GM18868 (cell line): ENCODE measurements around the gene TRIO.

Experiments
- ATAC-seq: cut with Tn5 transposase; IDR thresholded peaks from one replicate; pipeline ENCODE4 v1.9.1; 2021; ENCODE audit warnings: mild to moderate bottlenecking, moderate library complexity; ENCODE audit not compliant: unreplicated experiment

Gene TRIO

DNA sequence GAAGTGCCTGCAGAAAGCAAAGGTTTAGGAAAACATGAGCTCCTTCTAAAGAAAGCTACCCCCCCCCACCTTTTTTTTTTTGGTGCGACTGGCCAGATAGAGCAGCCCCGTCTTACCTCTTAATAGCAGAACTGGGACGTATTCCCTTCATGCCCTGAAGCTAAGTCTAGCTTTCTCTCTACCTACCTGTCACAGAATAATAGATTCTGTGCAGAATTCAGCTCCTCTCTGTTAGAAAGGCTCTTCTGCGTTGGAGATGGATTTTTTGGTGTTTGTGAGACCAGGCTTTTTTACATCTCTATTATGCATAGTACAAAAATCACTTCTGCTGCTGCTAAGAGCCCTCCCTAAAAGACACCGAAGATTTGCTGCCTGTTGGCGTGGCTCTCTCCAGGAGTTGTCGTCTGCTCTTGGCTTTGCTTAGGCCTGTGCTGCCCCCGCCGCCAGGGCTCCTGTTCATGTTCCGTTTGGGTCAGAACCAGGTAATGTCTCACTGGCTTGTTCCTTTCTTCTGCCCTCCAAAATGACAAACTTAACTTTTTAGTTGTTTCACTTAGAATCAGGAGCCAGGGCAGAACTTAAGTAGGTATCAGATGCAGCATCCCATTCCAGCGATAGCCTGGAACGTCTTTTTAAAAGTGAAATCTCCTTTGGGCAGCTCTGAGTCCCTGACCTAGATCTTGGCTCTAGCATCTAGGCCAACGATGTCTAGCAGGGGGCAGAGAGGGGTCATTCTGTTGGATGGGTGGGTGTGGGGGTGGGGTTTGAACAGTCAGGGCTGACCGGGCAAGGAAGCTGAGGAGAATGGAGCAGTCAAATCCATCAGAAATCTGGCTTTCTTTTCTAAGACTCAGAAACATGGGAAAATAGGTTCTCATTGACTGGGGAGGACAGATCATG is 2.5 kb downstream of the TRIO start:
- ATAC-seq = no peak

DNA sequence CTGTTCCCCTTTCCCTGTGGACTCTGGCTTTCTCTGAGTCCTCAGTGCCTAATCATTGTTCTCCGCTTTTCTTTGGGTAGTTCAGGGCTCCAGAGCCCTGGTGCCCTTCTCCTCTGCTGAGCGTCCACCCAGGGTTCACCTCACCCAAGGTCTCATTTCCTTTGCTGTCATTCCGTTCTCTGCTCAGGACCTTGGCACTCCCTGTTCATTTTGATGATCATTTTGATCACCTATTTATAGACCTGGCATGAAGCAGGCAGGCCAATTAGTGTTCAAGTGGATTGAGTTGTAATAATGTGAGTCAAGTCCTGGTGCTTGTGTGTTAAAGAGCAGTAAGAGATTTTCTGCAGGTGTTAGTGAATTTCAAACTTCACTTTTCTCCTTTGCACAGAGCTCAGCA is 3.6 kb downstream of the TRIO start:
- ATAC-seq = no peak

DNA sequence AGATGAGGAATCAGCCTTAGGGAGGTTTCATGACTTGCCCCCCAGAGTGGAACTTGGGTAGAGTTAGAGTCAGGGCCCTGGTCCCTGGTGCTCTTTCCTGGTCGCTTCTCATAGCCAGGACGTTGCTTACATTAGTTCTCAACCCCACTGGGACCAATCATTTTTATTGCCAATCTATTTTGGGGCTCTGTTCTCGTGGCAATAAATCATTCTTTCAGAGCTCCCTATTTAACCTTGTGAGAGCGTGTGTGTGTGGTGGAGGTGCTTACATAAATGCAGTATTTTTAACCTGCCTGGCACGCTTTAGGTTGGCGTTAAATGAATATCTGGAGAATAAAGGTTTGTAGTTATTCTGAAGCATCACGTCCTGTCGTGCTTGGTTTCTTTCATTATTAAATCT is 4.1 kb downstream of the TRIO start:
- ATAC-seq = no peak

DNA sequence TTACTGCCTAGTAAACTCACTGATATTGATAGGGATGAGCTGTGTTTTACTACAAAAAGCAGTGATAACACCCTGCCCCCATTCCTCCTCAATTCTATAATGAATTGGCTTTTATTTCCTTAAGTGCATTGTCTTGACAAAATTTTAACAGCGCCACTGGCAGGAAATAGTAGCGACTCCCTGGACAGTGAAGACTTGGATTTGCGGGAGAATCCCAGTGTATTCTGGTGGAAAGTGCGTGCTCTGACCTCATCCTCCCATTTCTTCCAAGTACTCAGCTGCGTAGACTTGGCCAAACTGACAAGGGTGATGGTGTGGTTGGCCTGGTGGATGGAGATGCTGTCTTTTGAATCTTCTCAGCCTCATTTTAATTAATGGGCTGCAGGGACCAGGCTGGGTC is 5.3 kb downstream of the TRIO start:
- ATAC-seq = no peak

DNA sequence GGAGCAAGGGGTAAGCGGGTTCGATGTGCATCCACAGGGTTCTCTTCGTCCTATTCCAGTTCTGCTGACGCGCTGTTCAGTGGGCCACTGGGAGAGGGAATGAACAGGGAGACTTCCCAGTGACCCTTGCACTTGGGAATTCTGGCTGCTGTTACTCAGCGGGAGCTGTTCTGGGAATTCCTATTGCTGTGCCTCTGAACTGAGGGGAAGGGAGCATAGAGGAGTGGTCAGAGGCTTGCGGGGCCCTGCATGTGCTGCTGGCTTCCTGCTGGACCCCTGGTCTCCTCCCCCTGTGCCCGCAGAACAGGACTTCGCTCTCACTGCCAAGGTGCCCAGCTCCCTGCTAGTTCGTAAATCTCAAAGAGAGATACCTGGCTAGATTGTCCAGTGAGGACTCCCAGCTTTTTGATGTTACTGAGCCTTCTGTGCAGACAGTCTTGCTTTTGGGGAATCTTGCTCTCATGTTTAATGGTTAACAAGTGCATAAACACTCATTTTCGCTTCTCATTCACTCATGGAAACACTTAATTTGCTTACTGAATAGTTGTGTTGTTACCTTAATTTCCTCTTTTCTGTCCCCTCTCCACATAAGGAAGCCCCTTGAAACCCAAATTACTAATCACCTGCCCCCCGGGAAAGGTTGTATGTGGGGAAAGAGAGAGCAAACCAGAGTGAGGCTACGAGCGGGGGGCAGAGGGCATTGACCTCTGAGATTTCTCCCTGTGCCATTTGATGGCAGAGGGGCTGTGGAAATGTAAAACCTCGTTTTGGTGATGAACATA is 5.9 kb downstream of the TRIO start:
- ATAC-seq = no peak

DNA sequence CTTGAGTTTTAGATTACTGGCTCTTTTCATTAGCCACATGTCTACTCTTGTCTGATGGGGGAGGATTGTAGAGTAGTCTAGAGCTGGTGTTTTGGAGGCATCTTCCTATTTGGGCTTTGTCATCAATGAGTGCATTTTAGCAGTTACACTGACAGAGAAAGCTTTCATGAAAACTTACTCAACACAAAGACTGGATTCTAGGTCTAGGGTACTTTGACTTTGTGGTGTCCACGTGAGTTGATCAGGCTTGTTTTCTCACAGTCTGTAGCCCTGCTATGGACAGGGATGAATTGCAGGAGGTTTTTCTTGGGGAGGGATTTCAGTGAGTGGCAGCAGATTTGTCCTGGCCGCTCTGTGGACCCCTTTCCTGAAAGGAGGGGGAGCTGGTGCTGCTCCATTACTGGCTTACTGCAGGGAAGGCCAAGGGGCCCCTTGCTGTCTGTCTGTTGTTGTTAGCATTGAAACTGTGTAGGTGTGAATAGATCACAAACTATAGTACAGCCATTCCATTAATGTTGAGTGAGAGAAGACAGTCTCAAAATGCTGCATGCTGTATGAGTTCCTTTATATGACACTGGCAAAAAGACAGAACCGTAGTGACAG is 6.6 kb downstream of the TRIO start:
- ATAC-seq = no peak

DNA sequence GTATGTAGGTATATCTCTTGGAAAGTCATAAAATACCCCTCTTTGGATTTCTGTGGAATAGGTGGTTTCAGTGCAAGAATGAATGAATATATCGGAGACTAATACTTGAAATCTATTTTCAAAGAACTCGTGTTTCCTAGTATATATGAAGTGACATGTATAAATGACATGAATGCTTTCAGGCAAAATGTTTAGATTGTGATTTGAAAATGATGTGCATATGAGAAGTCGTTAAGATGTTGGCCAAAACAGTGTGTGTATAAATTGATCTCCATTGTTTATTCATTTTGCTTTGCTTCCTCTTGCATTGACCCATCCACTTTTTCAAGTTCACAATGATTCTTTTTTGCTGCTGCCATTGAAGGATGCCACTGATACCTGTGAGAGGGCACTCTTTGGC is 8.3 kb downstream of the TRIO start:
- ATAC-seq = no peak

DNA sequence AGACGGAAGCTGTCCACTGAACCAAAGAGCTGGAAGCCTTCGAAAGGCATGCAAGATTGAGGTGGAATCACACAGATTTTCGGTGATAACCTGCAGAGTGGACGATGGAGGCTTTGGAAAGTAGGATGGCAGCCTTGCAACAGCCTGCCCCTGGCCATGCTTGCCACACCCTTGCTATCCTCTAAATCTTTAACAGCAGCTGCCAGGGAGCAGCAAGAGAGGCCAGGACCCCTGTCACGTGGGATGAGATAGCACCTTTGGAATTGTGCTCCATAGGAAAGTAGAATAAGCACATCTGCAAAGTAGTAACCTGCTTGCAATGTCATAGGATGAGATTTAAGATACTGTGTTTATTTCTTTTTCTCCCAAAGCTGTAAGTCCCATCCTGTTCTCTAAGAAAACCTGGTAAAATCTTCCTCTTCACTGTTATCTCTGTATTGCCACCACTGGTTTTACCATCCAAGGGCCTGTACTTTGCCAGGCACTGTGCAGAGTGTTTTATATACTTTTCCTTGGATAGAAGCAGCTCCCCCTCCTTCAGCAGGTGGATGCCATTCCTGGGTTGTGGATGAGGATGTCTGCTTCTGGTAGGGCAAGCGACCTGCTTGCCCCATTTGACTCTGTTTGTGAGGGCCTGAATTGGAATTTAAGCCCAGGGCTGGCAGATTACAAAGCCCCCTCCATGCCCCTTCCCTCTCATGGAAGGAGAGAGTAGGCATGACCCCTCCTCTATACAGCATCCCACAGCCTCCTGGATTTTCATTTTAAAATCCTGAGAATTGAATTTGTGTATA is 10.1 kb downstream of the TRIO start:
- no peak for ATAC-seq

DNA sequence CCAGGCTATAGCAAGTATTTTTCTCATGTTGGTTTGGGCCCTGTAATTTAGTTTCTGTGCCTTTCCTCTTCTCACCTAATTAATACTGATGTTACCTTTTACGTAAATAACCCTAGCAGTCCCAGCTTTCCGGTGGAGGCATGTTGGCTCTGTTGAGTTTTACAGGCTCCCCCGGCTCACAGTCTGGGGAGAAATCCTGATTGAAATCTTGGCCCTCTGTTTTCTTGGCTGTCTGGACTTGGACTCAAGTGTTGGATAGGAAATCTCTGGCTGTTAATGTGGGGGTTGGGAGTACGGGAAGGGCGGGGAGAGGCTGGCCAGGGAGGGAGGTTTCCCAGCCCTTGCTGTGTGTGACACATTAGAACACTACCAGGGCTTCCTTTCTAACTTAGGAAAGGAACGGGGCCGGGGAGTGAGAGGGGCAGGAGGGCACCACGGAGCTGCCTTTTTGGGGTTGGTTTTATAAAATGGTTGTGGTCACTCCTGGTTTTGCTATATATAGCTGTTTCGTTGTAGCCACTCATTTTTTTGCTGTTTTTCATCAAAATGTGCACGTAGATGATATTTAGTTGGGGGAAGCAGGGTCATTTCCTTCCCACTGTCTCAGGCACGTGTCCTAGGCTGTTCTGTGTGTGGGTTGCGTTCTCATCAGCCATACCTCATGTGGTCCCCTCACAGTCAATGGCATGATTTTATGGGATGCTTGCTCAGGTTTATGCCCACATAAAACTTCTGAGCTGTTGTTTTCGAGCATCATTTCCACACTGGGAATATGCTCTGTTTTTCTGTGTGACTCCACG is 11.0 kb downstream of the TRIO start:
- ATAC-seq = peak; percentile 35

DNA sequence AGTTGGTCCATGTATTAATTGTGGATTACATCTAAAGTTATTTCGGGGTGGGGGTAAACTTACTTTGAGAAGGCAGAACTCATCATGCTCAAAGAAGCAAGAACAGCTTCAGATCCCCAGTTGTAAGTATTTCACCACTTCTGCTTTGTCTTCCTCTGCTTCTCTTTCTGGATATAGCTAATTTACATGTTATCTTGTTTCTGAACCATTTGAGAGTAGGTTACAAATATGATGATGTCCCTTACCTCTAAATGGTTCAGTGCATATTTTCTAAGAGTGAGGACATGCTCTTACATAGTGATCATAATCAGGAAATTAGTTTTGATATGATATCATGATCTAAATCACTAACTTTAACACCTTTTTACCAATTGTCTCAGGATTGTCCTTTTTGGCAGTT is 11.9 kb downstream of the TRIO start:
- peak; percentile 61 for ATAC-seq

DNA sequence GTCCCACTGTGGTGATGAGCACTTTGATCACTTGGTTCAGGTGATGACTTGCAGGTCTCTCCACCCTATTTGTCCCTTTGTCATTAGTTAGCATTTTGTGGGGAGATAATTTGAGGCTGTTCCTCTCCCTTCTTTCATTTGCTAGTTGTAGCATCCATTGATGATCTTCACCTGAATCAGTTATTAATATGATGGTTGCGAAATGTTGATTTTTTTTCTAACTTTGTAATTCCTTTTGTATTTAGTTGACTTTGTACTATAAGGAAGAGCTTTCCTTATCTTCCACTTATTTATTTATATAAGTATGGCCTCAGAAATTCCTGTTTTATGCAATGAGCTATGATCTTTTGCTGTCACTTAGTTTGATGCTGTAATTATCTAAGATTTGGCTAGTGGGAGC is 12.6 kb downstream of the TRIO start:
- no peak for ATAC-seq

DNA sequence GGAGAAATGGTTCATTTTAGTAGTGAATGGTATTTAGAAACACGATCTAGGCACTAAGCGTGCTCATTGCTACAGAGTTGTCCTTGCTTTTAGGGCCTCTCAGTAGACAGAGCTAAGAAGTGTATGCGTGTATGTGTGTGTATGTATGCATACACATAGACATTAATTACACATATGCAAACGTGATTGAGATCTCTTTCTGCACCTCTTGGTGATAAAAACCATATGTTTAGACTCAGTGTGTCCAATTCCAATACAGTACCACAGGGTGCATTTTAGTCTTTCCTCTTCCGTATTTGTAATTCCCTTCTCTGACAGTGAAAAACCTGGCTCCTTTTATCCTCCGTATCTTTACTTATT is 13.1 kb downstream of the TRIO start:
- peak; percentile 1 for ATAC-seq

DNA sequence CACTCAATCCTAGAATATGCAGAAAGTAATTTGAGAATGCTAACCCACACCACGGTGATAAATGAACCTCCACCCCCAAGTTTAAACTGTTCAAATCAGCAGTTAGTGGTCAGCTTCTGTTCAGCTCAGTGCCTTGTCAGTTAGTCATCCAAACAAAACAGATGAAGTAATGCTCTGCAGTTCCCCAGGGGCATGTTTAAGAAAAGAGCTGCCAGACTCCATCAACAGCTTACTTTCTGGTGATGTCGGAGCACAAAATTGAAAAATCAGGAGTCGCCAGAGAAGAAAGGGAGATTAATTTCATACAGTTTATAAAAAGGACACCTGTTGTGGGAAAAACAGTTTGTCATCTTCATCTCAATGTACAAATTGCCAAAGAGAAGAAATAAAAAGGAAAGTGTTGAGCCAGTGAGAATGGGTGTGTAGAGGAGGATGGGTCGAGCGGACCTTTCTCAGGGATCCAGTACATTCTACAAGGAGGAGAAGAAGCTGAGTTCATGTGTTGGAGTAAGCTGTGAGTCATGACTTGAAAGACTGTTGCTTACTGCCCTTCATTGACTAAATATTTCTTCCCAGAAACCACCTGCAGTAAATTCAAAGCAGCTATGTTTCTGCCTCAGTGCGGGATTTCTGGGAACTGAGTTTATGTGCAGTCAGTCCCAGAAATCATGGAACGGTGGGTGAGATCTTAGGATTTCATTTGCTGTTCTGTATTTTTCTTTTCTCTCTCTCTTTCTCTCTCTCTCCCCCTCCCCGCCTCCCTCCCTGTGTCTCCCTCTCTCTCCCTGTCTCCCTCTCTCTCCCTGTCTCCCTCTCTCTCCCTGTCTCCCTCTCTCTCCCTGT is 13.7 kb downstream of the TRIO start:
- peak; percentile 77 for ATAC-seq

DNA sequence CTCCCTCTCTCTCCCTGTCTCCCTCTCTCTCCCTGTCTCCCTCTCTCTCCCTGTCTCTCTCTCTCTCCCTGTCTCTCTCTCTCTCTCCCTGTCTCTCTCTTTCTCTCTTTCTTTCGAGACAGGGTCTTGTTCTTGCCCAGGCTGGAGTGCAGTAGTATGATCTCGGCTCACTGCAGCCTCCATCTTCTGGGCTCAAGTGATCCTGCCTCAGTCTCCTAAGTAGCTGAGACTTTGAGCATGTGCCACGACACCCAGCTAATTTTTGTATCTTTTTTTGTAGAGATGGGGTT is 14.3 kb downstream of the TRIO start:
- ATAC-seq = no peak

DNA sequence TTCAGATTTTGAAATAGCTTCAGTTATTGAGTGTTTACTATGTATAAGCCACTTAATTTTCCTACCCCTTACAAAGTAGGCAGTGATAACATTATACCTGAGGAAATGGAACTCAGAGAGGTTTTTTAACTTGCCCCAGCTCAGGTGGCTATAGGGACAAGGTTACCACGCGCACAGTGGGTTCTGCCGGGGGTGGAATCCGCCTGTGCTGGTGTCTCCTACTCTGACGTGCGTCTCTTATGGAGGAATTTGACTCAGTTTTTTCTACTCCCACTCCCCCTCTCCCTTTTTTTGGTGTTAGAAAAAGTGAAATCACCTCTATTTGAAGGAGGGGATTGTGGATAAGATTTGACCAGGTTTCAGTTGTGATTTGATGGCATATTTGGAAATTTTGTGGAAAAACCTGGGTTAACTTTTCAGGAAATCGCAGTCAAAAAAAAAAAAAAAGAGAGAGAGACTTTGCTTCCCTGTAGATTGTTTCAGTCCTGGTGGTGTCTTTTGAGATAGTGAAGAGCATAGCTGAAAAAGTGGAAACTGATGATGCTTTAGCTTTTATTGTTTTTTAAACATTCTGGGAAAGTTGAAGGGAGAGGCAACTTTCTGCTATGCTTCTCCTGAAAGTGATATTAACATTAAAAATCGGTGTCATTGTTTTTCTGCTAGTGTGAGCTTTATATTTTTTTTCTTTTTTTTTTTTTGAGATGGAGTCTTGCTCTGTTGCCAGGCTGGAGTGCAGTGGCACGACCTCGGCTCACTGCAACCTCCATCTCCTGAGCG is 15.9 kb downstream of the TRIO start:
- no peak for ATAC-seq

DNA sequence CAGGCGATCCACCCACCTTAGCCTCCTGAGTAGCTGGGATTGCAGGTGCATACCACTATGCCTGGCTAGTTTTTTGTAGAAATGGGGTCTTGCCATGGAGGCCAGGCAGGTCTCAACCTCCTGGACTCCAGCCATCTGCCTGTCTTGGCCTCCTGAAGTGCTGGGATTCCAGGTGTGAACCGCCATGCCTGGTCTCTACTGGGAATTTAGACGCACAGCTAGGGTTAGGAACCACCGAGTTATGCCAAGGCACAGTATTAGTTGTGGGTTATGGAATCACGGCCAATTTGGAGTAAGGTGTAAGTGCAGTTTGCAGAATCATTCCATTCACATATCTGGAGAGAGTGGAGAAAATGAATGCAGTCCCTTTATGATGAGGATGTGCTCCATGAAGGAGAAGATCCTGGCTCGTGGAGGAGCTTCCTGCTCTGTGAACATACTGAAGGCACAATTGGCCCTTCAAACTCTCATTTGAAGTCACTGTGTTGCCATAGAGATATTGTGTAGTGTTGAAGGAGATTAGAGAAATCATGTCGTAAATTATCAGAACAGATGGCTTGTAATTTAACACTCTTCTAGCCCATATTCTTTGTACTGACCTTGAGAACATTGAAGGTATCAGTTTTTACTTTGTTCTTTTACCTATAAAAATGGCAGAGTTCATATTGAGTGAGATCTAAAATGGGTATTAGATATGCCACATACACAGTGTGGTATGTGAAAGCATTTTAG is 18.8 kb downstream of the TRIO start:
- ATAC-seq = no peak

DNA sequence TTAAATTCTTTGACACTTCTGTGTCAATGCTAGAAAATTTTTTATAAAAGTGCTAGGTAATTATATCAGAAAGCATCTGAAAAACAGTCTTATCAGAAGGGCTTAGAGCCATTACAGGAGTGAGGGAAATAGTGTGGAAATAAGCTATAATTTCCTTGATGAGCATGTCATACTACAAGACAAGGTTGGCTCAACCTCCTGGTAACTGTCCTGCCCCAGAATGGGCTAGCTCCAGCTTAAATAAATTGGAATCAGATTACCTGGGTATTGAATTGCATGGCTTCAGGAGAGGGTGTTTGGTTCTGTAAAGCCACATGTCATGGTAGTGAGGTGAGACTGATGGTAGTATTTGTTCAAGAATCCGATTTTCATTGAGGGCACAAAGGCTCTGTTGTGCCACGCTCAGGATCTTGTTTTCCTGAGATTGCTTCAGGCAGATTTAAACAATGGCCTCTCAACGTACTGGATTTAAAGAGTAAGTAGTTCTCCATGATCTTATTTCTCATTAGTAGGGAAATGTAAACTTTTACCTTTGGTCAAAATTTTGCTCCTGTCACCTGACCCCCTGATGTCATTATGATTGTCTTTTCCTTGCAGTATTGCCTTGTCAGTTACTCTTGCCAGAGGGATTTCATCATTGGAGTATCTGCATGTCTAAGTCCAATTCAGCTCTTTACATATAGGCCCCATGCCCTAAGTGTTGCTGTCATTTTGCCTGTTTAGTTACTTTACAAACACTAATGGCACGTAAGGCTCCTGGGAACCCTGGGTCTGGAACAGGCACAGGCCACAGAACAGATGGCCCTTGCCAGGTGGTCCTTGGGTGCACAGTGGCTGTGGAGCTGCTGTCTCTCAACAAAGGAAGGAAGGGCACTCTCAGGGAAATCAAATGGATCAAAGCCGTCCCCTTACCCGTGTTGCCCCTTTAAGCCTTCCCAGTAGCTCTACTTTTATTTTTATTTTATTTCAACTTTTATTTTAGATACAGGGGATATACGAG is 21.3 kb downstream of the TRIO start:
- ATAC-seq = no peak
